GM12878 (cell line): Measurements from ENCODE around the gene CNTNAP2. TPM values are rescaled to one million over a fixed set of nuclear protein-coding genes. Genes with fewer than 3 reads are reported as not detected.

Experiments
- ATAC-seq: fragments of 200-7000 bp; cut with Tn5 transposase; 3 replicates; pipeline ENCODE4 v1.9.1; 2020; ENCODE audit warnings: mild to moderate bottlenecking, moderate library complexity
- BruUV-seq: library from RNA; stranded (reverse); fragments of 400-500 nt; replicated peaks from 2 replicates; lab custom pipeline; 2021; lab: Mats Ljungman, UMichigan
- CTCF ChIA-PET: fragments of 300-600 bp; sonication (Branson Sonifier 250); formaldehyde crosslinking; extraction: SDS; loops from one replicate; lab custom pipeline; 2021; ENCODE audit warnings: inconsistent platforms; lab: Yijun Ruan, JAX
- POLR2A ChIA-PET: fragments of 350-600 bp; formaldehyde crosslinking; extraction: SDS; loops from one replicate; lab custom pipeline; 2021; ENCODE audit warnings: inconsistent platforms; lab: Charles Lee
- RAD21 ChIA-PET: fragments of 300-600 bp; sonication (Branson Sonifier 250); formaldehyde crosslinking; loops from one replicate; lab custom pipeline; 2023; ENCODE audit warnings: antibody characterized with exemption; ENCODE audit not compliant: unreplicated experiment; lab: Charles Lee
- SMC1A ChIA-PET: fragments of 300-600 bp; sonication (Branson Sonifier 250); formaldehyde crosslinking; loops from one replicate; lab custom pipeline; 2023; ENCODE audit not compliant: unreplicated experiment, uncharacterized antibody; lab: Charles Lee
- DNase-seq: peaks from one replicate; pipeline ENCODE4 v3.0.0-alpha.2; 2011; ENCODE audit warnings: low read depth, low spot score
- FAIRE-seq: peaks from 3 replicates; lab custom pipeline; 2011; peaks lifted over from hg19 to GRCh38; lab: Jason Lieb, UNC
- H2AFZ ChIP-seq: 2 replicates; pipeline ENCODE4 v1.6.0; 2011; ENCODE audit warnings: low read depth, low read length, control low read depth; ENCODE audit not compliant: control insufficient read depth
- H3K27ac ChIP-seq: 2 replicates; pipeline ENCODE4 v1.5.1; 2011; ENCODE audit warnings: control low read depth; ENCODE audit not compliant: control insufficient read depth, insufficient read depth
- H3K27me3 ChIP-seq, 2 experiments: replicated peaks in 1 of 2; 2 replicates each; pipeline versions ENCODE4 v1.6.0 to v1.6.1; 2011; ENCODE audit warnings: low read length in 1 of 2; ENCODE audit not compliant: control insufficient read depth in 2 of 2, insufficient read depth in 2 of 2
- H3K36me3 ChIP-seq, 2 experiments: 2 replicates each; pipeline ENCODE4 v1.5.1; 2011; ENCODE audit warnings: low read length in 1 of 2; ENCODE audit not compliant: control insufficient read depth in 2 of 2, insufficient read depth in 2 of 2
- H3K4me1 ChIP-seq: 2 replicates; pipeline ENCODE4 v1.6.1; 2011; ENCODE audit warnings: mild to moderate bottlenecking, low read length, moderate library complexity, mixed read lengths; ENCODE audit not compliant: control insufficient read depth, insufficient read depth
- H3K4me2 ChIP-seq: 2 replicates; pipeline ENCODE4 v1.6.0; 2011; ENCODE audit warnings: control low read depth; ENCODE audit not compliant: control insufficient read depth, insufficient read depth
- H3K4me3 ChIP-seq: fragments of 200-600 bp; sonication (generic); 2 replicates; pipeline ENCODE4 v1.5.1; 2016
- H3K79me2 ChIP-seq: 2 replicates; pipeline ENCODE4 v1.6.0; 2011; ENCODE audit warnings: low read length; ENCODE audit not compliant: control insufficient read depth, insufficient read depth
- H3K9ac ChIP-seq: 2 replicates; pipeline ENCODE4 v1.8.0; 2011; ENCODE audit warnings: low read length, control low read depth, mixed read lengths; ENCODE audit not compliant: control insufficient read depth, insufficient read depth
- H3K9me3 ChIP-seq: replicated peaks from 3 replicates; pipeline ENCODE4 v1.5.1; 2011; ENCODE audit warnings: mild to moderate bottlenecking, low read length; ENCODE audit not compliant: control insufficient read depth, insufficient read depth
- H4K20me1 ChIP-seq: 2 replicates; pipeline ENCODE4 v1.6.0; 2011; ENCODE audit not compliant: control insufficient read depth, insufficient read depth
- CREM ChIP-seq: IDR thresholded peaks from 2 replicates; pipeline ENCODE4 v1.6.1; 2014; ENCODE audit warnings: antibody characterized with exemption, low read depth
- HDAC6 ChIP-seq: fragments of 200-600 bp; sonication (generic); IDR thresholded peaks from one replicate; pipeline ENCODE4 v1.8.0; 2017; ENCODE audit warnings: antibody characterized with exemption; ENCODE audit not compliant: unreplicated experiment
- JUND ChIP-seq: IDR thresholded peaks from 2 replicates; pipeline ENCODE4 v1.6.1; 2012; ENCODE audit warnings: low read depth, mild to moderate bottlenecking, low read length, improper control_type of control experiment, moderate library complexity
- KAT2A ChIP-seq: conservative IDR thresholded peaks from 2 replicates; pipeline ENCODE4 v1.6.1; 2011; ENCODE audit warnings: low read depth, low read length; ENCODE audit not compliant: control insufficient read depth
- KDM1A ChIP-seq: fragments of 200-600 bp; sonication (generic); IDR thresholded peaks from 2 replicates; pipeline ENCODE4 v1.6.1; 2016; ENCODE audit warnings: borderline replicate concordance
- MTA3 ChIP-seq: IDR thresholded peaks from 2 replicates; pipeline ENCODE4 v1.6.1; 2012; ENCODE audit warnings: low read length, inconsistent platforms, borderline replicate concordance
- NKRF ChIP-seq: fragments of 450-650 bp; conservative IDR thresholded peaks from 2 replicates; pipeline ENCODE4 v1.6.1; 2017; ENCODE audit warnings: mild to moderate bottlenecking, moderate library complexity
- PAX5 ChIP-seq: IDR thresholded peaks from 2 replicates; pipeline ENCODE4 v1.6.1; 2011; ENCODE audit warnings: low read depth, low read length, borderline replicate concordance
- POLR2AphosphoS2 ChIP-seq: IDR thresholded peaks from 2 replicates; pipeline ENCODE4 v1.6.1; 2011; ENCODE audit warnings: low read depth, mild to moderate bottlenecking, low read length, improper control_type of control experiment, moderate library complexity
- RCOR1 ChIP-seq: conservative IDR thresholded peaks from 2 replicates; pipeline ENCODE4 v1.6.1; 2012; ENCODE audit warnings: low read depth, low read length, improper control_type of control experiment
- SREBF2 ChIP-seq: IDR thresholded peaks from 2 replicates; pipeline ENCODE4 v1.6.1; 2012; ENCODE audit warnings: mild to moderate bottlenecking, low read length
- YBX1 ChIP-seq: fragments of 450-650 bp; IDR thresholded peaks from 2 replicates; pipeline ENCODE4 v1.6.1; 2016; ENCODE audit warnings: antibody characterized with exemption
- ZBTB40 ChIP-seq: fragments of 450-650 bp; IDR thresholded peaks from 2 replicates; pipeline ENCODE4 v1.6.1; 2016; ENCODE audit warnings: mild to moderate bottlenecking, moderate library complexity, borderline replicate concordance
- ZNF217 ChIP-seq: fragments of 450-650 bp; IDR thresholded peaks from 2 replicates; pipeline ENCODE4 v1.6.1; 2017; ENCODE audit warnings: antibody characterized with exemption, mild to moderate bottlenecking
- WGBS: methylation state at CpG from one replicate; pipeline ENCODE4 v1.1.6; 2016; ENCODE audit warnings: low lambda C conversion rate; ENCODE audit not compliant: insufficient replicate concordance, insufficient coverage; ENCODE audit errors: missing lambda C conversion rate; 5-methylcytosine and 5-hydroxymethylcytosine counted together
- in situ Hi-C: fragments of 300-500 bp; cut with MboI; formaldehyde crosslinking; loops from 9 replicates; pipeline ENCODE4 v1.14.3; 2018; ENCODE audit warnings: mixed read lengths
- intact Hi-C: fragments of 100-400 bp; cut with micrococcal nuclease; formaldehyde crosslinking; loops from one replicate; pipeline ENCODE4 v1.14.2; 2022; ENCODE audit not compliant: unreplicated experiment
- polyA plus RNA-seq, 11 experiments: library from polyadenylated mRNA; depleted of rRNA in 4 of 11; unstranded in 6 of 11; stranded (reverse) in 5 of 11; fragments of >200 nt; fragmentation: Nextera tagmentation in 4 of 11; fragmentation: Illumina TruSeq in 1 of 11; extraction: Ambion mirVana in 4 of 11; extraction: Trizol in 1 of 11; gene quantifications; 1 replicate in 1 of 11; 2 replicates in 10 of 11; pipeline versions ENCODE4 v1.2.1 to v1.2.3, GENCODE V29; 2011 to 2016; ENCODE audit warnings: inconsistent platforms in 2 of 11, missing spikeins in 2 of 11, low read depth in 1 of 11
- total RNA-seq, 4 experiments: library from RNA; depleted of rRNA in 3 of 4; stranded (reverse); fragments of >200 nt in 3 of 4; fragmentation: Illumina TruSeq in 1 of 4; extraction: Trizol in 1 of 4; gene quantifications; 2 replicates each; pipeline versions ENCODE4 v1.2.1 to v1.2.3, GENCODE V29; 2013 to 2021
- TF ChIP-seq, protein P1 (sequence below): fragments of 450-650 bp; IDR thresholded peaks from 2 replicates; pipeline ENCODE4 v1.6.1; 2017; ENCODE audit warnings: borderline replicate concordance
- TF ChIP-seq, protein P2 (sequence below): IDR thresholded peaks from 2 replicates; pipeline ENCODE4 v1.6.1; 2012; ENCODE audit warnings: low read length, inconsistent platforms

The CNTNAP2 gene
- total and polyA plus RNA-seq, 10 of the 15 experiments (the other 5 are each of a cell fraction or from before 2014, with no cell fraction given), result 0.03 to 0.08 (median 0.03) TPM; not detected in 7

DNA sequence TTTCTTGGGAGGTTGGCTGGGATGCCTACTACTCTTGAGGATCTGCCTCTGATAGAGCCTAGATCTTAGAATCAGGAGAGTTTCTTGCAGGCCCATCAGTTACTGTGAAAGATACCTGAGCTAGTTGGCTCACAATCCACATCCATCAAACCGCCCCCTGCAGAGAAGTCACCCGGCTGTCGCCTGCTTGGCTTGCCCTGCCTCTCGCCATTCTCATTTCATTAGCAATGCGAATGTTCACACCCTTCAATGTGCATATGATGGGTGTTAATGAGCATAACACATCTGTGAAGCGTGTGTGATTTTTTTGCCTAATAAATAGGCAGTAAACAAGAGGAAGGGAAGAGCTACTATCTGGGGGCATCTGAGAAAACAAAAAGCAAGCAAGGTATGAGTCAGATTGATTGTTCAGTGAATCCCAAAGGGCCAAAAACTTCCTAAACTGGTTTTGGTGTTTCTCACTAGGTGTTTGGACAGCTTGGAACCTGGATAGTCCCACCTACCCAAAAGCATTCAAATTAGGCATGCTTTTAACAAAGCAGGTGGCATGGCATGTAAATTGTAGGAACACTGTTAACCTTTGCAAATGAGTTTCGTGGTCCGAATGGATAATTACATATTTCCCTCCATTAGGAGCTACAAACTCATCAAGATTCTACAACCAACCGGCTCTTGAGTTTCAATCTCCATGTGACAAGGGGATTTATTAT is 2201.7 kb downstream of the CNTNAP2 start:
- H3K79me2 ChIP-seq, result no peaks in the 10 kb centered on the region
- intact Hi-C loops (no loop called here), in situ Hi-C loops (no loop called here)
- ATAC-seq, result no peak
- BruUV-seq, result no TSS peak
- no peaks in the 10 kb centered on the region for H4K20me1 ChIP-seq
- ChIA-PET POLR2A (no interaction called here), SMC1A (no interaction called here), CTCF (interaction anchor here (1.7 kb wide), 1 partner anchor 55 kb away, joined by 5 read pairs; no protein-coding TSS in a partner anchor), RAD21 (no interaction called here)
- FAIRE-seq, result no peak
- H3K4me2 ChIP-seq, result no peak overlapping the region
- no peak overlapping the region for H3K9ac ChIP-seq
- no peak overlapping the region for H2AFZ ChIP-seq
- WGBS, result 52% methylated on average over 9 of the region's 9 CpGs
- no peaks in the 10 kb centered on the region for H3K36me3 ChIP-seq
- DNase-seq, result no peak
- H3K4me1 ChIP-seq, result no peaks in the 10 kb centered on the region
- no peak overlapping the region for H3K4me3 ChIP-seq
- no peaks in the 10 kb centered on the region for H3K9me3 ChIP-seq
- no peak overlapping the region for H3K27ac ChIP-seq
- H3K27me3 ChIP-seq, result no peaks in the 10 kb centered on the region
- TF ChIP-seq NKRF (no peak), KAT2A (no peak), HDAC6 (no peak), ZNF217 (no peak), ZBTB40 (no peak), JUND (no peak), POLR2AphosphoS2 (no peak), CREM (no peak), MTA3 (no peak), SREBF2 (no peak), RCOR1 (no peak), PAX5 (no peak), YBX1 (no peak), KDM1A (no peak)
- TF ChIP-seq, protein P1, sequence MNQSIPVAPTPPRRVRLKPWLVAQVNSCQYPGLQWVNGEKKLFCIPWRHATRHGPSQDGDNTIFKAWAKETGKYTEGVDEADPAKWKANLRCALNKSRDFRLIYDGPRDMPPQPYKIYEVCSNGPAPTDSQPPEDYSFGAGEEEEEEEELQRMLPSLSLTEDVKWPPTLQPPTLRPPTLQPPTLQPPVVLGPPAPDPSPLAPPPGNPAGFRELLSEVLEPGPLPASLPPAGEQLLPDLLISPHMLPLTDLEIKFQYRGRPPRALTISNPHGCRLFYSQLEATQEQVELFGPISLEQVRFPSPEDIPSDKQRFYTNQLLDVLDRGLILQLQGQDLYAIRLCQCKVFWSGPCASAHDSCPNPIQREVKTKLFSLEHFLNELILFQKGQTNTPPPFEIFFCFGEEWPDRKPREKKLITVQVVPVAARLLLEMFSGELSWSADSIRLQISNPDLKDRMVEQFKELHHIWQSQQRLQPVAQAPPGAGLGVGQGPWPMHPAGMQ, result no peak
- TF ChIP-seq, protein P2, sequence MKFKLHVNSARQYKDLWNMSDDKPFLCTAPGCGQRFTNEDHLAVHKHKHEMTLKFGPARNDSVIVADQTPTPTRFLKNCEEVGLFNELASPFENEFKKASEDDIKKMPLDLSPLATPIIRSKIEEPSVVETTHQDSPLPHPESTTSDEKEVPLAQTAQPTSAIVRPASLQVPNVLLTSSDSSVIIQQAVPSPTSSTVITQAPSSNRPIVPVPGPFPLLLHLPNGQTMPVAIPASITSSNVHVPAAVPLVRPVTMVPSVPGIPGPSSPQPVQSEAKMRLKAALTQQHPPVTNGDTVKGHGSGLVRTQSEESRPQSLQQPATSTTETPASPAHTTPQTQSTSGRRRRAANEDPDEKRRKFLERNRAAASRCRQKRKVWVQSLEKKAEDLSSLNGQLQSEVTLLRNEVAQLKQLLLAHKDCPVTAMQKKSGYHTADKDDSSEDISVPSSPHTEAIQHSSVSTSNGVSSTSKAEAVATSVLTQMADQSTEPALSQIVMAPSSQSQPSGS, result no peak
